ENCODE results near the gene PEX5L.

The PEX5L gene

GRCh38 chr3:179896507-179896906 lies 140.2 kb downstream of the PEX5L start:
- TF ChIP-seq FOXP2 (optimal IDR thresholded peaks at IDR 0.05; ENCODE audit: borderline replicate concordance, extremely low read depth, extremely low read length, insufficient read depth) = no peak
- no peak for TF ChIP-seq TAF1 (IDR thresholded peaks at IDR 0.05; ENCODE audit: borderline replicate concordance, insufficient read depth, low read length)
- no peak for TF ChIP-seq POLR2AphosphoS5 (IDR thresholded peaks at IDR 0.05; ENCODE audit: low read depth, low read length)
- TF ChIP-seq SIN3A (IDR thresholded peaks at IDR 0.05; ENCODE audit: borderline replicate concordance, insufficient read depth, low read length) = no peak
- TF ChIP-seq, protein P1, sequence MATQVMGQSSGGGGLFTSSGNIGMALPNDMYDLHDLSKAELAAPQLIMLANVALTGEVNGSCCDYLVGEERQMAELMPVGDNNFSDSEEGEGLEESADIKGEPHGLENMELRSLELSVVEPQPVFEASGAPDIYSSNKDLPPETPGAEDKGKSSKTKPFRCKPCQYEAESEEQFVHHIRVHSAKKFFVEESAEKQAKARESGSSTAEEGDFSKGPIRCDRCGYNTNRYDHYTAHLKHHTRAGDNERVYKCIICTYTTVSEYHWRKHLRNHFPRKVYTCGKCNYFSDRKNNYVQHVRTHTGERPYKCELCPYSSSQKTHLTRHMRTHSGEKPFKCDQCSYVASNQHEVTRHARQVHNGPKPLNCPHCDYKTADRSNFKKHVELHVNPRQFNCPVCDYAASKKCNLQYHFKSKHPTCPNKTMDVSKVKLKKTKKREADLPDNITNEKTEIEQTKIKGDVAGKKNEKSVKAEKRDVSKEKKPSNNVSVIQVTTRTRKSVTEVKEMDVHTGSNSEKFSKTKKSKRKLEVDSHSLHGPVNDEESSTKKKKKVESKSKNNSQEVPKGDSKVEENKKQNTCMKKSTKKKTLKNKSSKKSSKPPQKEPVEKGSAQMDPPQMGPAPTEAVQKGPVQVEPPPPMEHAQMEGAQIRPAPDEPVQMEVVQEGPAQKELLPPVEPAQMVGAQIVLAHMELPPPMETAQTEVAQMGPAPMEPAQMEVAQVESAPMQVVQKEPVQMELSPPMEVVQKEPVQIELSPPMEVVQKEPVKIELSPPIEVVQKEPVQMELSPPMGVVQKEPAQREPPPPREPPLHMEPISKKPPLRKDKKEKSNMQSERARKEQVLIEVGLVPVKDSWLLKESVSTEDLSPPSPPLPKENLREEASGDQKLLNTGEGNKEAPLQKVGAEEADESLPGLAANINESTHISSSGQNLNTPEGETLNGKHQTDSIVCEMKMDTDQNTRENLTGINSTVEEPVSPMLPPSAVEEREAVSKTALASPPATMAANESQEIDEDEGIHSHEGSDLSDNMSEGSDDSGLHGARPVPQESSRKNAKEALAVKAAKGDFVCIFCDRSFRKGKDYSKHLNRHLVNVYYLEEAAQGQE (IDR thresholded peaks at IDR 0.05; ENCODE audit: insufficient read depth in 1 of 2, low read depth in 2 of 2, low read length in 2 of 2) = no peak

DNA sequence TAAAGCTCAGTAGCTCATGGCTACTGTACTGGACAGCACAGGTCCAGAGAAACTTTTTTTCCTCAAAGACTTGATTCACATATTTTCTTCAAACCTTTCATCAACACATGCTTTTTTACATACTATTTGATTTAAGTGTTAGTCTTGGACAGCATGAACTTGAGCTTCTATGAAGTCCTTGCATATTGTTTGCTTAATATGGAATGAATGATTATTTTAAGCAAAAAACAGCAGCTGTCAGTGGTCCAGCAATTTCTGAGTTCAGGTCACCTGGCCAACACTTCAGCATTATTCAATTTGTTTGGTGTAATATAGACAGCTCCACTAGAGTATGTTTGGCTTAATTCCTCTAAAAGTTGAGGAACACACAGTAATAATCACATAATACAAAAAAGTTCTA lies 141.4 kb downstream of the PEX5L start:
- no peak for TF ChIP-seq SIN3A (IDR thresholded peaks at IDR 0.05; ENCODE audit: borderline replicate concordance, insufficient read depth, low read length)
- no peak for TF ChIP-seq FOXP2 (optimal IDR thresholded peaks at IDR 0.05; ENCODE audit: borderline replicate concordance, extremely low read depth, extremely low read length, insufficient read depth)
- no peak for TF ChIP-seq TAF1 (IDR thresholded peaks at IDR 0.05; ENCODE audit: borderline replicate concordance, insufficient read depth, low read length)
- no peak for TF ChIP-seq POLR2AphosphoS5 (IDR thresholded peaks at IDR 0.05; ENCODE audit: low read depth, low read length)
- TF ChIP-seq, protein P1 (IDR thresholded peaks at IDR 0.05; ENCODE audit: insufficient read depth in 1 of 2, low read depth in 2 of 2, low read length in 2 of 2) = no peak

- TF ChIP-seq POLR2AphosphoS5 (IDR thresholded peaks at IDR 0.05; ENCODE audit: low read depth, low read length) (no peak), TAF1 (IDR thresholded peaks at IDR 0.05; ENCODE audit: borderline replicate concordance, insufficient read depth, low read length) (no peak), FOXP2 (optimal IDR thresholded peaks at IDR 0.05; ENCODE audit: borderline replicate concordance, extremely low read depth, extremely low read length, insufficient read depth) (no peak), SIN3A (IDR thresholded peaks at IDR 0.05; ENCODE audit: borderline replicate concordance, insufficient read depth, low read length) (no peak)
- TF ChIP-seq, protein P1 (IDR thresholded peaks at IDR 0.05; ENCODE audit: insufficient read depth in 1 of 2, low read depth in 2 of 2, low read length in 2 of 2) = no peak
Measured at GRCh38 chr3:179887295-179887943, 149.3 kb downstream of the PEX5L start.

- TF ChIP-seq, protein P1 (IDR thresholded peaks at IDR 0.05; ENCODE audit: insufficient read depth in 1 of 2, low read depth in 2 of 2, low read length in 2 of 2) = no peak
- TF ChIP-seq SIN3A (IDR thresholded peaks at IDR 0.05; ENCODE audit: borderline replicate concordance, insufficient read depth, low read length) = no peak
- TF ChIP-seq FOXP2 (optimal IDR thresholded peaks at IDR 0.05; ENCODE audit: borderline replicate concordance, extremely low read depth, extremely low read length, insufficient read depth) = no peak
- TF ChIP-seq POLR2AphosphoS5 (IDR thresholded peaks at IDR 0.05; ENCODE audit: low read depth, low read length) = no peak
- no peak for TF ChIP-seq TAF1 (IDR thresholded peaks at IDR 0.05; ENCODE audit: borderline replicate concordance, insufficient read depth, low read length)
Measured at GRCh38 chr3:179885950-179886349, 150.8 kb downstream of the PEX5L start.

All from PFSK-1 (cell line).